ENCODE results near the gene TMEM51.

TMEM51 gene

GRCh38 chr1:15153184-15153841, at the start of gene TMEM51:
TSS of gene TMEM51 (plus strand) at chr1:15153747. CDS start at chr1:15215088, 61,341 bp downstream.
- peak; percentile 77 for DNase-seq (ENCODE audit: low spot score)

GRCh38 chr1:15103906-15104305, 49.6 kb upstream of the TMEM51 start:
- DNase-seq (ENCODE audit: low spot score) = no peak

GRCh38 chr1:15104768-15105167, 48.8 kb upstream of the TMEM51 start:
- no peak for DNase-seq (ENCODE audit: low spot score)

GRCh38 chr1:15106608-15107007, 46.9 kb upstream of the TMEM51 start:
- no peak for DNase-seq (ENCODE audit: low spot score)

- DNase-seq (ENCODE audit: low spot score) = no peak
Observed at GRCh38 chr1:15107058-15107687, 46.4 kb upstream of the TMEM51 start.

GRCh38 chr1:15107911-15108310, 45.6 kb upstream of the TMEM51 start:
- no peak for DNase-seq (ENCODE audit: low spot score)

GRCh38 chr1:15110128-15110866, 43.2 kb upstream of the TMEM51 start:
- DNase-seq (ENCODE audit: low spot score) = no peak

- no peak for DNase-seq (ENCODE audit: low spot score)
Observed at GRCh38 chr1:15110867-15111230, 42.7 kb upstream of the TMEM51 start.

- no peak for DNase-seq (ENCODE audit: low spot score)
Observed at GRCh38 chr1:15113146-15113545, 40.4 kb upstream of the TMEM51 start.

GRCh38 chr1:15114884-15115283, 38.7 kb upstream of the TMEM51 start:
- no peak for DNase-seq (ENCODE audit: low spot score)

- DNase-seq (ENCODE audit: low spot score) = no peak
Observed at GRCh38 chr1:15115542-15116330, 37.8 kb upstream of the TMEM51 start.

GRCh38 chr1:15116966-15117365, 36.6 kb upstream of the TMEM51 start:
- no peak for DNase-seq (ENCODE audit: low spot score)

GRCh38 chr1:15117671-15118325, 35.7 kb upstream of the TMEM51 start:
- DNase-seq (ENCODE audit: low spot score) = no peak

- no peak for DNase-seq (ENCODE audit: low spot score)
Observed at GRCh38 chr1:15118579-15118978, 35.0 kb upstream of the TMEM51 start.

GRCh38 chr1:15120251-15120945, 33.1 kb upstream of the TMEM51 start:
- DNase-seq (ENCODE audit: low spot score) = no peak

- DNase-seq (ENCODE audit: low spot score) = no peak
Observed at GRCh38 chr1:15122331-15122730, 31.2 kb upstream of the TMEM51 start.

GRCh38 chr1:15123270-15123669, 30.3 kb upstream of the TMEM51 start:
- no peak for DNase-seq (ENCODE audit: low spot score)

- no peak for DNase-seq (ENCODE audit: low spot score)
Observed at GRCh38 chr1:15123925-15124324, 29.6 kb upstream of the TMEM51 start.

- no peak for DNase-seq (ENCODE audit: low spot score)
Observed at GRCh38 chr1:15124362-15125100, 29.0 kb upstream of the TMEM51 start.

- no peak for DNase-seq (ENCODE audit: low spot score)
Observed at GRCh38 chr1:15125101-15125745, 28.3 kb upstream of the TMEM51 start.
